Lung (tissue), 12 donors: Measurements from ENCODE around the gene HABP2. TPM values are rescaled to one million over a fixed set of nuclear protein-coding genes. Genes with fewer than 3 reads are reported as not detected.

ENCODE experiments used
- ATAC-seq: fragments of 200-7000 bp; cut with Tn5 transposase; one replicate; pipeline ENCODE4 v1.9.1; 2020; ENCODE audit warnings: moderate number of reproducible peaks; ENCODE audit not compliant: insufficient read depth, low FRiP score
- DNase-seq, 3 donors: peaks; one replicate each; pipeline ENCODE4 v3.0.0-alpha.2; 2013 to 2017
- H3K27ac ChIP-seq, 2 donors: one replicate each; pipeline ENCODE4 v1.5.1; 2013; ENCODE audit warnings: mild to moderate bottlenecking in 2 of 2, moderate library complexity in 2 of 2, control low read depth in 1 of 2, inconsistent platforms in 1 of 2, low read depth in 1 of 2, low read length in 1 of 2
- H3K27me3 ChIP-seq, 3 donors: one replicate each; pipeline ENCODE4 v1.5.1; 2013; ENCODE audit warnings: low read length in 2 of 3; ENCODE audit not compliant: control insufficient read depth in 3 of 3, insufficient read depth in 3 of 3
- H3K36me3 ChIP-seq, 4 donors: one replicate each; pipeline ENCODE4 v1.5.1; 2013; ENCODE audit warnings: low read length in 4 of 4, mild to moderate bottlenecking in 1 of 4, moderate library complexity in 1 of 4; ENCODE audit not compliant: control insufficient read depth in 4 of 4, insufficient read depth in 4 of 4
- H3K4me1 ChIP-seq, 5 donors: one replicate each; pipeline ENCODE4 v1.5.1; 2013; ENCODE audit warnings: low read length in 5 of 5, mild to moderate bottlenecking in 2 of 5, moderate library complexity in 1 of 5; ENCODE audit not compliant: control insufficient read depth in 5 of 5, insufficient read depth in 5 of 5
- H3K4me3 ChIP-seq: one replicate; pipeline ENCODE4 v1.5.1; 2013; ENCODE audit warnings: mild to moderate bottlenecking, control low read depth, moderate library complexity
- H3K9ac ChIP-seq, 2 donors: one replicate each; pipeline ENCODE4 v1.5.1; 2013; ENCODE audit warnings: low read length in 2 of 2, control low read depth in 1 of 2; ENCODE audit not compliant: insufficient read depth in 1 of 2
- H3K9me3 ChIP-seq, 4 donors: one replicate each; pipeline ENCODE4 v1.5.1; 2013; ENCODE audit warnings: low read length in 3 of 4, mild to moderate bottlenecking in 1 of 4, moderate library complexity in 1 of 4; ENCODE audit not compliant: control insufficient read depth in 4 of 4, insufficient read depth in 3 of 4
- CTCF ChIP-seq: IDR thresholded peaks from 2 replicates; pipeline ENCODE4 v1.5.1; 2012; ENCODE audit warnings: mild to moderate bottlenecking; ENCODE audit errors: control extremely low read depth, extremely low read depth
- WGBS, 2 donors: extraction: QIAGEN DNeasy Blood & Tissue Kit; methylation state at CpG; one replicate each; pipeline ENCODE4 v1.1.7; 2013; 5-methylcytosine and 5-hydroxymethylcytosine counted together
- polyA plus RNA-seq, 2 donors: library from polyadenylated mRNA; stranded (reverse); fragments of 200-250 nt; gene quantifications; one replicate each; pipeline ENCODE4 v1.2.1, GENCODE V29; 2013
- total RNA-seq, 2 donors: library from RNA; depleted of rRNA in 1 of 2; stranded (reverse); fragments of >200 nt in 1 of 2; gene quantifications; one replicate each; pipeline ENCODE4 v1.2.1, GENCODE V29; 2014 to 2021
- donor health status: control.
- donor health status: control.
- donor health status: Bipolar disorder and iron deficiency.
- donor health status: healthy.
- donor health status: DM: yes; HTN: yes; CAD: no.

Gene HABP2
- total and polyA plus RNA-seq, 4 donors = 0.10 to 1.3 (median 0.65) TPM

DNA sequence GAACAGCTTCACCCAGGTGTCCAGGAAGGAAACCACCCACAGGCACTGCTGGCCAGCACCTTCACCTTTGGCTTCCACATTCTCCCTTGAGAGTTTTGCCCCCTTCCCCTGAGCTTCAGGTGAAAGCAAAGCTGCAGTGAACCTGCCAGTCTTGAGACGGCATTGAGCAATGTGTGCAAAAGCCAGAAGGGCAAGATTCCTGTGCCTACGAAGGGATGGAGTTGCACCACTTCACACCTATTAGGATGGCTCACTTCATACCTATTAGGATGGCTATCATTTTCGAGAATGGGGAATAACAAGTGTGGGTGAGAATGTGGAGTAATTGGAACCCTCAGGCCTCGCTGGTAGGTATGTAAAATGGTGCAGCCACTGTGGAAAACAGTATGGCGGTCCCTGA, 7.2 kb downstream of the HABP2 start:
- no peaks in the 10 kb centered on the region for H3K27me3 ChIP-seq
- H3K4me3 ChIP-seq = no peak overlapping the region
- no peaks in the 10 kb centered on the region for H3K36me3 ChIP-seq
- no peak overlapping the region for H3K9ac ChIP-seq
- 72 to 80% methylated on average over 5 of the region's 5 CpGs for WGBS, 2 donors
- DNase-seq (no peak), ATAC-seq (no peak)
- H3K4me1 ChIP-seq = peaks cover 0 to 23% (median 10%) of the 10 kb centered on the region in 5 donors
- H3K9me3 ChIP-seq = no peaks in the 10 kb centered on the region
- TF ChIP-seq CTCF = no peak
- H3K27ac ChIP-seq = no peak overlapping the region

DNA sequence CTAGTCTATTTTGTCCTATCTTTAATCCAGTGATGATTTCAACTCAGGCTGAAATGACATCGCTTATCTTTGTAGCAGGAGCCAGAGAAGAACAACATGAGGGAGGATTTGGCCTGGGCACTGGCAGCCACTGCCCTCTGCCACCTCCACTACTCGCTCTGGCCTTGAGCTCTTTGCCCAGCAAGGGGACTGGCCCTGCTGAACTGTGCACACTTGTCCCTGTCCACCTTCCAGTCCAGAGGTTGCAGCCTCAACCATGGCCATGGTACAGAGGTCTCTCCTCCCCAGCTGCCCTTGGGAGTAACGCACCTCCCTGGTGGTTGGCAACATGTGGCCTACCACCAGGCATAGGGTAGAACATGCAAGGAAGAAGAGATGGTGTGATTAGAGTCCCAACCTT, 8.4 kb downstream of the HABP2 start:
- no peak overlapping the region for H3K27ac ChIP-seq
- no peak overlapping the region for H3K4me3 ChIP-seq
- no peak overlapping the region for H3K9ac ChIP-seq
- H3K36me3 ChIP-seq = no peaks in the 10 kb centered on the region
- DNase-seq (no peak), ATAC-seq (no peak)
- WGBS, 2 donors = 95 to 97% methylated on average over 3 of the region's 3 CpGs
- TF ChIP-seq CTCF = no peak
- H3K4me1 ChIP-seq = peaks cover 0 to 23% (median 10%) of the 10 kb centered on the region in 5 donors
- no peaks in the 10 kb centered on the region for H3K9me3 ChIP-seq
- H3K27me3 ChIP-seq = no peaks in the 10 kb centered on the region

- Histone ChIP-seq H3K9ac (no peak overlapping the region), H3K36me3 (no peaks in the 10 kb centered on the region), H3K27ac (no peak overlapping the region), H3K4me1 (peaks cover 0 to 18% (median 5%) of the 10 kb centered on the region in 5 donors), H3K27me3 (no peaks in the 10 kb centered on the region), H3K4me3 (no peak overlapping the region), H3K9me3 (no peaks in the 10 kb centered on the region)
- DNase-seq (peak; percentile 30 to 64 (median 54)), ATAC-seq (no peak)
- TF ChIP-seq CTCF = no peak
- 78 to 81% methylated on average over 6 of the region's 6 CpGs for WGBS, 2 donors
These were observed 9.2 kb downstream of the HABP2 start for GRCh38 chr10:113562069-113562468.

DNA sequence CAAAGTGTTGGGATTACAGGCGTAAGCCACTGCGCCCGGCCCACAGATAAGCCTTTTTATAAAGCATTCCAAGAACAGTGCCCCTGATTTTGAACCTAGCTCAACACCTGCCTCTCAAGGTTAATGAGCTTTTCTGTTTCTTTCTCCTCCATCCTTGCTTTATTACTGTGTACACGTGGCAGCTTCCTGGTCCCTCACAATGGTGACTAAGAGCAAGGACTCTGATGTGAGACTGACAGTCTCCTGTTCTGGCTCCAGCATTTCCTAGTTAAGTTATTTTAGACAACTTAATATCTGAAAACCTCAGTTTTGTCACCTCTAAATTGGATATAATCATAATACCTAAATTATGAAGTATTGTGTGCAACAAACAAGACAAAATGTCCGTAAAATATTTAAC, 9.9 kb downstream of the HABP2 start:
- no peak overlapping the region for H3K4me3 ChIP-seq
- H3K36me3 ChIP-seq = no peaks in the 10 kb centered on the region
- H3K27ac ChIP-seq = no peak overlapping the region
- H3K4me1 ChIP-seq = peaks cover 0 to 11% (median 3%) of the 10 kb centered on the region in 5 donors
- no peak overlapping the region for H3K9ac ChIP-seq
- no peak for TF ChIP-seq CTCF
- DNase-seq (no peak), ATAC-seq (no peak)
- WGBS, 2 donors = 91 to 93% methylated on average over 5 of the region's 5 CpGs
- H3K9me3 ChIP-seq = no peaks in the 10 kb centered on the region
- no peaks in the 10 kb centered on the region for H3K27me3 ChIP-seq
